ENCODE measurements around the gene IMP4. TPM values are rescaled to one million over a fixed set of nuclear protein-coding genes. Genes with fewer than 3 reads are reported as not detected.

The IMP4 gene
- total and polyA plus RNA-seq, 9 donors = 24.8 to 74.0 (median 54.4) TPM

DNA sequence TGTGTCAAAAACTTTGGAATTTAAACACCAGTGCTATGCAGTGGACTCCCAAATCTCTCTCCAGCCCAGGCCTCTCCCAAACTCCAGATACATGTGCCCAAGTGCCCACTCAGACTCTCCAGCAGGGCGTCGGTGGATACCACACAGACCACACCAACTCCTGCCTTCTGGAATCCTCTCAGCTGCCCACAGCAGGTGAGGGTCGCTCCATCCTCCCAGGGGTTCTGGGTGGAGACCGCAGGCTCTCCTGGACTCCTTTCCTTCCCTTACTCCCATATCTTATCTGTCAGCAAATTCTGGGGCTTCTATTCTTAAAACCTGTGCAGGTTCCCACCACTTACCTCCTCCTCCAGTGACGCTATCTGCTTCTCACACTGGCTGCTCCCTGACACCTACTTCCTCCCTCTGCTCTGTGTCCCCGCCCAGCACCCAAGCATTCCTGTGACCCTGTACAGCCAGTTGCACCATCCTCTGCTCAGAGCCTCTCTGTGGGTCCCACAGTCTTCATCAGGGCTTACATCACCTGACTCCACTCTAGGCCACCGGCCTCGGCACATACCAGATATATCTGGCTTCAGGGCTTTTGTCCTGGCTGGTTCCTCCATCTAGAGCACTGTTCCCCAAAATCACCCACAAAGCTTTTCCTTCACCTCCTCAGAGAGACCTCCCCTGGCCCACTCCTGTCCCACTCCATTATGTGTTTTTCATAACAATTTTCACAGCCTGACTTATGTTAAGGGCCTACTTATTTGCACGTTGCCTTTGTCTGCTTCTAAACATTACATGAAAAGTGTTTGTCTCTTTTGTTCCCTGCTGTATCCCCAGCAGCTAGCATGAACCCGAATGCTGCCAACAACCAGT, 2.6 kb upstream of the IMP4 start:
- WGBS, 3 donors = 94 to 96% (median 95%) methylated on average over 10 of the region's 10 CpGs
- peaks cover 3% of the 10 kb centered on the region for H3K4me1 ChIP-seq (ENCODE audit: insufficient read depth)
- TF ChIP-seq POLR2A (IDR thresholded peaks at IDR 0.05) = no peak
- TF ChIP-seq EP300 (IDR thresholded peaks at IDR 0.05) = no peak
- TF ChIP-seq, protein P1, sequence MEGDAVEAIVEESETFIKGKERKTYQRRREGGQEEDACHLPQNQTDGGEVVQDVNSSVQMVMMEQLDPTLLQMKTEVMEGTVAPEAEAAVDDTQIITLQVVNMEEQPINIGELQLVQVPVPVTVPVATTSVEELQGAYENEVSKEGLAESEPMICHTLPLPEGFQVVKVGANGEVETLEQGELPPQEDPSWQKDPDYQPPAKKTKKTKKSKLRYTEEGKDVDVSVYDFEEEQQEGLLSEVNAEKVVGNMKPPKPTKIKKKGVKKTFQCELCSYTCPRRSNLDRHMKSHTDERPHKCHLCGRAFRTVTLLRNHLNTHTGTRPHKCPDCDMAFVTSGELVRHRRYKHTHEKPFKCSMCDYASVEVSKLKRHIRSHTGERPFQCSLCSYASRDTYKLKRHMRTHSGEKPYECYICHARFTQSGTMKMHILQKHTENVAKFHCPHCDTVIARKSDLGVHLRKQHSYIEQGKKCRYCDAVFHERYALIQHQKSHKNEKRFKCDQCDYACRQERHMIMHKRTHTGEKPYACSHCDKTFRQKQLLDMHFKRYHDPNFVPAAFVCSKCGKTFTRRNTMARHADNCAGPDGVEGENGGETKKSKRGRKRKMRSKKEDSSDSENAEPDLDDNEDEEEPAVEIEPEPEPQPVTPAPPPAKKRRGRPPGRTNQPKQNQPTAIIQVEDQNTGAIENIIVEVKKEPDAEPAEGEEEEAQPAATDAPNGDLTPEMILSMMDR (IDR thresholded peaks at IDR 0.05) = no peak
- no peaks in the 10 kb centered on the region for H3K9me3 ChIP-seq
- no peak overlapping the region for H3K27ac ChIP-seq
- no peak for DNase-seq
- intact Hi-C loops (cut with DNase I) = loop anchor here (5.0 to 10.0 kb wide), 4 partner anchors 155 to 463 kb away; partner anchors contain the start of genes MZT2B (in 3 of the 4) and SMPD4 (in 3 of the 4)
- H3K27me3 ChIP-seq = no peaks in the 10 kb centered on the region
- H3K36me3 ChIP-seq = no peaks in the 10 kb centered on the region
- no peak overlapping the region for H3K4me3 ChIP-seq

DNA sequence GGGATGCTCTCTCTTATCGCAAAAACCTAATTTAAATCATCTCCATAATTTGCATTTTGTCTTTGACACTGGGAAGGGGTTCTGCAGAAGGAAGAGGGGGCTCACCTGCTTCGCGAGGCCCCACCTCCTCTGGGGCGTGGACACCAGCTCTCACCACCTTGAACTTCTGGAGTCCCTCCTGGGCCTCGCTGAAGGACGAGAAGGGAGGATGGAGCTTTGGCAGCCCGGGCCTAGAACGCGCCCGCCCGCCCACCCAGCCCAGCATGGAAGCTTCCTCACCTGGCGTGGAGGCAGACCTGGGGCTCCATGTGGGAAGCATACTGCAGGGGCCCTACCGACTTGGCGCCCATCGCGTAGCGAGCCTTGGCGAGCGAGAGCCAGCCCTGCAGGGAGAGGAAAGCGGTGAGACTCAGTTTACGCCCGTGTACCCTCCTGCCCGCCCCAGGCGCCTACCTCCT, 1.1 kb upstream of the IMP4 start:
- intact Hi-C loops (cut with DNase I) = loop anchor here in 2 of 4 donors (5.0 to 10.0 kb wide), 2 partner anchors 157 to 159 kb away; partner anchors contain the start of genes MZT2B (in 2 of the 2) and SMPD4 (in 2 of the 2)

DNA sequence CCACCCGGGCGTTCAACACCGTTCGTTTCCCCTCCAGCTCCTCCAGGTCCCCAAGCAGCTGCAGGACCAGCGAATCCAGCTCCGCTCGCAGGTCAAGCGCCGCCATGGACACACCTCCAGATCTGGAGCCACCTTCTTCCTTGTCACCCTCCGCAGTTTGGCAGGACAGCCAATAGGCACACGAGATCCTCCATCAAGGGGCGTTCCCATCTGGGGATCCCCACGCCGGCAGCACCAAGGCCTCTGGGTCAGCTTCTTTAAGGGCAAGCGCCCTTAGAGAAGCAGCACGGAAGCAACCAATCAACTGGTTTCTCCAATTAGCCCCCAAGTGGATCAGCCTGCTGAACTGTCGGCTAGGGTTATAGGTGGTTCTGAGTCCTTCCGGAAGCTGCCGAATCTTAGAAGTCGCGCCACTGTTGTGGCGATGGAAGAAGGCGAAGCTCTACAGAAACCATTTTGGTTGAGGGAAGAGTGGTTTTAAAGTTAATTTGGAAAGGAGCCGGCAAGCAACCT, 621 bp upstream of the IMP4 start:
- Histone ChIP-seq H3K9me3 (no peaks in the 10 kb centered on the region), H3K27me3 (no peaks in the 10 kb centered on the region), H3K4me1 (ENCODE audit: insufficient read depth) (peaks cover 3% of the 10 kb centered on the region), H3K4me3 (peak overlapping the region; percentile 79), H3K27ac (peak overlapping the region; percentile 45 to 85), H3K36me3 (no peaks in the 10 kb centered on the region)
- 0 to 2% (median 0%) methylated on average over 22 to 24 of the region's 24 CpGs for WGBS, 3 donors
- TF ChIP-seq EP300 (IDR thresholded peaks at IDR 0.05) (no peak), POLR2A (IDR thresholded peaks at IDR 0.05) (peak; percentile 3)
- TF ChIP-seq, protein P1 (IDR thresholded peaks at IDR 0.05) = peak in 1 of 3 donors; percentile 8
- intact Hi-C loops (cut with DNase I) = loop anchor here in 2 of 4 donors (5.0 to 10.0 kb wide), 2 partner anchors 157 to 160 kb away; partner anchors contain the start of genes MZT2B (in 2 of the 2) and SMPD4 (in 2 of the 2)
- DNase-seq = peak; percentile 81 to 84 (median 82)

More for the DNA sequence above, 1.1 kb upstream of the IMP4 start:
- Histone ChIP-seq H3K4me3 (peak overlapping the region; percentile 79), H3K9me3 (no peaks in the 10 kb centered on the region), H3K4me1 (ENCODE audit: insufficient read depth) (peaks cover 3% of the 10 kb centered on the region), H3K27ac (peak overlapping the region; percentile 45 to 85), H3K27me3 (no peaks in the 10 kb centered on the region), H3K36me3 (no peaks in the 10 kb centered on the region)
- 1 to 3% (median 1%) methylated on average over 13 to 24 of the region's 24 CpGs for WGBS, 3 donors
- no peak for TF ChIP-seq EP300 (IDR thresholded peaks at IDR 0.05)
- TF ChIP-seq, protein P1 (IDR thresholded peaks at IDR 0.05) = no peak
- no peak for TF ChIP-seq POLR2A (IDR thresholded peaks at IDR 0.05)
- no peak for DNase-seq

DNA sequence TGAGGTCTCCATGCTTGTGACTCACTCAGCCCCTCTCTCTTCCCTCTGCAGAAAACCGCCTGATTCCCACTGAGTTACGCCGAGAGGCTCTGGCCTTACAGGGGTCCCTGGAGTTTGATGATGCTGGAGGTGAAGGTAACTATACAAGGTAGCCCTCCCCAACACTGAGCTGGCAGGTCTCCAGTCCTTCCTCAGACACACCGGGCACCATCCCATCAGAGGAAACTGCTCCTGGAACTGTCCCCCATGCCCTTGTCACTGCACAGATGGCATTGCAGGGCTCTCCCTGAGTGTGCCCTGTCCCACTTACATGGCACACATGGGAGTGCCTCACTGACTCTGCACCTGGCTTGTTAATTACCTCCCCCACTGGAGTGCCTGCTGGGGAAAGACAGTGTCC, 1.9 kb downstream of the IMP4 start:
- WGBS, 3 donors = 89 to 96% (median 95%) methylated on average over 4 of the region's 4 CpGs
- Histone ChIP-seq H3K27ac (no peak overlapping the region), H3K4me3 (no peak overlapping the region), H3K4me1 (ENCODE audit: insufficient read depth) (peaks cover 3% of the 10 kb centered on the region), H3K36me3 (no peaks in the 10 kb centered on the region), H3K9me3 (no peaks in the 10 kb centered on the region), H3K27me3 (no peaks in the 10 kb centered on the region)
- no peak for DNase-seq
- TF ChIP-seq POLR2A (IDR thresholded peaks at IDR 0.05) (no peak), EP300 (IDR thresholded peaks at IDR 0.05) (no peak)
- TF ChIP-seq, protein P1 (IDR thresholded peaks at IDR 0.05) = no peak
- intact Hi-C loops (cut with DNase I) = loop anchor here in 2 of 4 donors (5.0 to 10.0 kb wide), 2 partner anchors 160 to 162 kb away; partner anchors contain the start of genes MZT2B (in 2 of the 2) and SMPD4 (in 2 of the 2)
